T-cell (primary cell): Measurements from ENCODE around the gene DDI2. TPM values are rescaled to one million over a fixed set of nuclear protein-coding genes. Genes with fewer than 3 reads are reported as not detected.
A peak's percentile ranks its signal among the peaks of the same experiment; 100 is the strongest.
"Not testable (repeated sequence)": the region's sequence is repeated elsewhere in the genome, so short reads cannot be mapped to it uniquely, and the experiment has no call there.

ENCODE experiments used
- ATAC-seq, 4 experiments: fragments of 200-7000 bp in 3 of 4; fragments of 150-1000 bp in 1 of 4; cut with Tn5 transposase; replicated peaks in 1 of 4; 1 replicate in 3 of 4; 2 replicates in 1 of 4; pipeline ENCODE4 v1.10.0; 2021; ENCODE audit warnings: moderate library complexity in 3 of 4, mild to moderate bottlenecking in 2 of 4, moderate number of reproducible peaks in 1 of 4
- CTCF ChIA-PET, 2 donors: fragments of 300-600 bp; sonication (Branson Sonifier 250); formaldehyde crosslinking; loops; one replicate each; lab custom pipeline; 2022; ENCODE audit warnings: antibody characterized with exemption in 2 of 2; lab: Charles Lee
- POLR2A ChIA-PET, 2 donors: fragments of 300-600 bp; sonication (Branson Sonifier 250); formaldehyde crosslinking; loops; one replicate each; lab custom pipeline; 2022; ENCODE audit warnings: antibody characterized with exemption in 2 of 2; lab: Charles Lee
- DNase-seq, 35 experiments: peaks; one replicate each; pipeline versions ENCODE4 v3.0.0 to v3.0.0-alpha.2; 2013 to 2023
- H3K27ac ChIP-seq: one replicate; pipeline ENCODE4 v1.5.1; 2013; ENCODE audit warnings: low read length
- H3K27me3 ChIP-seq, 2 experiments: replicated peaks in 1 of 2; 1 replicate in 1 of 2; 2 replicates in 1 of 2; pipeline versions ENCODE4 v1.6.1 to v1.7.0; 2013; ENCODE audit warnings: low read length in 1 of 2, mixed read lengths in 1 of 2; ENCODE audit not compliant: control insufficient read depth in 2 of 2, insufficient read depth in 2 of 2; ENCODE audit errors: extremely low read depth in 1 of 2
- H3K36me3 ChIP-seq, 2 donors: 1 replicate in 1 of 2; 2 replicates in 1 of 2; pipeline versions ENCODE4 v1.6.1 to v1.7.0; 2013; ENCODE audit warnings: low read length in 1 of 2; ENCODE audit not compliant: control insufficient read depth in 2 of 2, insufficient read depth in 1 of 2; ENCODE audit errors: extremely low read depth in 1 of 2
- H3K4me1 ChIP-seq, 2 experiments: 1 replicate in 1 of 2; 2 replicates in 1 of 2; pipeline versions ENCODE4 v1.6.1 to v1.7.0; 2013; ENCODE audit warnings: low read length in 2 of 2, mixed read lengths in 1 of 2; ENCODE audit not compliant: insufficient read depth in 2 of 2, control insufficient read depth in 1 of 2; ENCODE audit errors: extremely low read depth in 1 of 2
- H3K4me3 ChIP-seq, 2 donors: 1 replicate in 1 of 2; 2 replicates in 1 of 2; pipeline versions ENCODE4 v1.5.1 to v1.7.0; 2013; ENCODE audit warnings: mild to moderate bottlenecking in 2 of 2, low read length in 1 of 2, moderate library complexity in 1 of 2; ENCODE audit not compliant: control insufficient read depth in 1 of 2; ENCODE audit errors: extremely low read depth in 1 of 2
- H3K9me3 ChIP-seq: 2 replicates; pipeline ENCODE4 v1.7.0; 2013
- H3K27ac Mint-ChIP-seq, 2 donors: one replicate each; pipeline ENCODE4 v1.8.0; 2020 to 2021; ENCODE audit warnings: mild to moderate bottlenecking in 2 of 2, mixed read lengths in 2 of 2
- H3K27me3 Mint-ChIP-seq, 2 donors: one replicate each; pipeline ENCODE4 v1.8.0; 2021 to 2022; ENCODE audit warnings: mixed read lengths in 2 of 2
- H3K36me3 Mint-ChIP-seq: one replicate; pipeline ENCODE4 v1.8.0; 2021; ENCODE audit warnings: mixed read lengths
- H3K4me1 Mint-ChIP-seq, 3 donors: one replicate each; pipeline ENCODE4 v1.8.0; 2020 to 2022; ENCODE audit warnings: mixed read lengths in 3 of 3, mild to moderate bottlenecking in 1 of 3
- H3K4me3 Mint-ChIP-seq, 3 donors: one replicate each; pipeline ENCODE4 v1.8.0; 2020 to 2022; ENCODE audit warnings: mild to moderate bottlenecking in 3 of 3, mixed read lengths in 3 of 3, moderate library complexity in 3 of 3
- H3K9me3 Mint-ChIP-seq, 3 donors: one replicate each; pipeline ENCODE4 v1.8.0; 2020 to 2022; ENCODE audit warnings: mixed read lengths in 3 of 3
- WGBS: methylation state at CpG from one replicate; pipeline ENCODE4 v1.1.5; 2013; ENCODE audit warnings: missing lambda C conversion rate; ENCODE audit not compliant: insufficient coverage; 5-methylcytosine and 5-hydroxymethylcytosine counted together
- total RNA-seq, 35 experiments: library from RNA in 6 of 35; stranded (reverse) in 6 of 35; fragments of 120-200 nt in 1 of 35; gene quantifications; one replicate each; pipeline versions ENCODE4 v1.2.1 to v1.2.4 and lab custom pipeline; 2013 to 2026

The DDI2 gene
- total RNA-seq, 5 donors from 2014 or later (not counting 1 experiment from before 2014, with no cell fraction given), result 32.4 to 62.2 (median 60.5) TPM

- not testable (repeated sequence) for DNase-seq
- POLR2A ChIA-PET, result interaction anchor here (0.6 to 0.9 kb wide), 2 partner anchors 77 to 334 kb away, joined by 3 read pairs; no protein-coding TSS in a partner anchor
These were observed 13.3 kb upstream of the DDI2 start for GRCh38 chr1:15603966-15604282.

GRCh38 chr1:15604400-15604799 lies 12.9 kb upstream of the DDI2 start:
- not testable (repeated sequence) for H3K27me3 Mint-ChIP-seq, ATAC-seq, H3K36me3 Mint-ChIP-seq, H3K4me3 ChIP-seq, H3K9me3 ChIP-seq, H3K27me3 ChIP-seq, H3K36me3 ChIP-seq, H3K27ac ChIP-seq, H3K9me3 Mint-ChIP-seq
- peak in 1 of 35 experiments; percentile 22 for DNase-seq
- Mint-ChIP-seq H3K27ac (peak overlapping the region in 1 of 2 donors; percentile 16), H3K4me1 (peaks cover 12 to 14% (median 12%) of the 10 kb centered on the region in 3 donors), H3K4me3 (peak overlapping the region in 2 of 3 donors; percentile 79 to 87)
- peaks cover 0 to 18% of the 10 kb centered on the region in 2 experiments for H3K4me1 ChIP-seq
- CTCF ChIA-PET, result interaction anchor here in 1 of 2 donors (1.2 kb wide), 1 partner anchor 16 kb away, joined by 3 read pairs; no protein-coding TSS in a partner anchor
- WGBS, result over 99% methylated on average over 15 of the region's 21 CpGs
- POLR2A ChIA-PET, result interaction anchor here (0.6 to 0.9 kb wide), 2 partner anchors 77 to 333 kb away, joined by 3 read pairs; no protein-coding TSS in a partner anchor

More at GRCh38 chr1:15603966-15604282, 13.3 kb upstream of the DDI2 start:
- CTCF ChIA-PET, result interaction anchor here in 1 of 2 donors (1.3 kb wide), 1 partner anchor 13 kb away, joined by 9 read pairs; the partner anchor contains the start of gene DDI2
- H3K4me1 ChIP-seq, result peaks cover 0 to 18% of the 10 kb centered on the region in 2 experiments
- H3K4me1 Mint-ChIP-seq, result peaks cover 12 to 14% (median 12%) of the 10 kb centered on the region in 3 donors
- 75% methylated on average over 13 of the region's 13 CpGs for WGBS
- not testable (repeated sequence) for H3K9me3 Mint-ChIP-seq, H3K36me3 Mint-ChIP-seq, H3K9me3 ChIP-seq, H3K27me3 ChIP-seq, ATAC-seq, H3K27me3 Mint-ChIP-seq, H3K36me3 ChIP-seq
- peak overlapping the region; percentile 57 to 71 for H3K4me3 ChIP-seq
- peak overlapping the region; percentile 64 for H3K27ac ChIP-seq
- H3K27ac Mint-ChIP-seq, result peak overlapping the region; percentile 82 to 87
- peak overlapping the region; percentile 79 to 87 (median 81) for H3K4me3 Mint-ChIP-seq

- no peaks in the 10 kb centered on the region for H3K27me3 ChIP-seq
- H3K4me1 ChIP-seq, result peaks cover 0 to 18% of the 10 kb centered on the region in 2 experiments
- Mint-ChIP-seq H3K4me1 (peaks cover 12 to 14% (median 12%) of the 10 kb centered on the region in 3 donors), H3K36me3 (no peaks in the 10 kb centered on the region), H3K4me3 (no peak overlapping the region), H3K27ac (no peak overlapping the region), H3K27me3 (no peaks in the 10 kb centered on the region), H3K9me3 (no peaks in the 10 kb centered on the region)
- no peaks in the 10 kb centered on the region for H3K36me3 ChIP-seq
- H3K4me3 ChIP-seq, result no peak overlapping the region
- POLR2A ChIA-PET, result no interaction called here
- DNase-seq (no peak), ATAC-seq (no peak)
- no peak overlapping the region for H3K27ac ChIP-seq
- 63% methylated on average over 2 of the region's 11 CpGs for WGBS
- CTCF ChIA-PET, result interaction anchor here in 1 of 2 donors (1.2 kb wide), 1 partner anchor 15 kb away, joined by 3 read pairs; no protein-coding TSS in a partner anchor
- no peaks in the 10 kb centered on the region for H3K9me3 ChIP-seq
These were observed 11.6 kb upstream of the DDI2 start for GRCh38 chr1:15605398-15606383.

- Histone ChIP-seq H3K9me3 (no peaks in the 10 kb centered on the region), H3K27ac (no peak overlapping the region), H3K4me1 (no peaks in the 10 kb centered on the region), H3K4me3 (no peak overlapping the region), H3K27me3 (no peaks in the 10 kb centered on the region), H3K36me3 (no peaks in the 10 kb centered on the region)
- Mint-ChIP-seq H3K27me3 (no peaks in the 10 kb centered on the region), H3K9me3 (no peaks in the 10 kb centered on the region), H3K4me3 (no peak overlapping the region), H3K27ac (no peak overlapping the region), H3K4me1 (no peaks in the 10 kb centered on the region), H3K36me3 (no peaks in the 10 kb centered on the region)
- CTCF ChIA-PET, result no interaction called here
- 85% methylated on average over 4 of the region's 7 CpGs for WGBS
- ATAC-seq, result no peak
- POLR2A ChIA-PET, result no interaction called here
- DNase-seq, result no peak
These were observed 7.6 kb upstream of the DDI2 start for GRCh38 chr1:15609631-15610030.

- H3K9me3 ChIP-seq, result no peaks in the 10 kb centered on the region
- H3K9me3 Mint-ChIP-seq, result no peaks in the 10 kb centered on the region
- H3K27me3 ChIP-seq, result no peaks in the 10 kb centered on the region
- H3K4me1 ChIP-seq, result no peaks in the 10 kb centered on the region
- ChIA-PET POLR2A (no interaction called here), CTCF (no interaction called here)
- H3K36me3 ChIP-seq, result no peaks in the 10 kb centered on the region
- no peak overlapping the region for H3K27ac Mint-ChIP-seq
- no peak for ATAC-seq
- H3K4me3 Mint-ChIP-seq, result no peak overlapping the region
- H3K27ac ChIP-seq, result no peak overlapping the region
- no peaks in the 10 kb centered on the region for H3K36me3 Mint-ChIP-seq
- WGBS, result no CpG with 5 or more reads among the region's 4 CpGs
- no peak for DNase-seq
- no peaks in the 10 kb centered on the region for H3K27me3 Mint-ChIP-seq
- H3K4me3 ChIP-seq, result no peak overlapping the region
- H3K4me1 Mint-ChIP-seq, result no peaks in the 10 kb centered on the region
These were observed 7.1 kb upstream of the DDI2 start for GRCh38 chr1:15610167-15610566.

GRCh38 chr1:15616373-15617172 lies 685 bp upstream of the DDI2 start:
- H3K27ac Mint-ChIP-seq, result peak overlapping the region; percentile 88 to 91
- ChIA-PET CTCF (interaction anchor here in 1 of 2 donors (2.1 kb wide), 1 partner anchor 13 kb away, joined by 9 read pairs; no protein-coding TSS in a partner anchor), POLR2A (interaction anchor here in 1 of 2 donors (0.5 kb wide), 1 partner anchor 81 kb away, joined by 3 read pairs; no protein-coding TSS in a partner anchor)
- no peaks in the 10 kb centered on the region for H3K36me3 ChIP-seq
- H3K4me1 Mint-ChIP-seq, result peaks cover 37 to 44% (median 38%) of the 10 kb centered on the region in 3 donors
- DNase-seq (peak in 1 of 35 experiments; percentile 6), ATAC-seq (peak; percentile 5 to 11 (median 9))
- H3K4me3 Mint-ChIP-seq, result peak overlapping the region; percentile 90 to 95 (median 92)
- 0% methylated on average over 6 of the region's 16 CpGs for WGBS
- H3K36me3 Mint-ChIP-seq, result peaks cover 5% of the 10 kb centered on the region
- no peaks in the 10 kb centered on the region for H3K9me3 Mint-ChIP-seq
- peaks cover 20 to 26% of the 10 kb centered on the region in 2 experiments for H3K4me1 ChIP-seq
- H3K27me3 Mint-ChIP-seq, result no peaks in the 10 kb centered on the region
- H3K27ac ChIP-seq, result peak overlapping the region; percentile 54
- peak overlapping the region; percentile 53 to 97 for H3K4me3 ChIP-seq
- no peaks in the 10 kb centered on the region for H3K9me3 ChIP-seq
- no peaks in the 10 kb centered on the region for H3K27me3 ChIP-seq
